Neural cell (in vitro differentiated cells): ENCODE data around the gene ERBB3. TPM values are rescaled to one million over a fixed set of nuclear protein-coding genes. Genes with fewer than 3 reads are reported as not detected.

Experiments
- H2AFZ ChIP-seq: fragments of 200-600, 300-800 bp; sonication (generic), shearing (Covaris generic); 2 replicates; pipeline ENCODE4 v1.6.0; 2014; ENCODE audit warnings: low read depth, mild to moderate bottlenecking, antibody characterized with exemption, low read length, moderate library complexity
- H3F3A ChIP-seq: fragments of 200-600 bp; shearing (Covaris generic); 2 replicates; pipeline ENCODE4 v1.6.1; 2016; ENCODE audit warnings: mild to moderate bottlenecking, moderate library complexity, mixed read lengths, antibody characterized with exemption, low read length; ENCODE audit not compliant: insufficient read depth, poor library complexity, severe bottlenecking
- H3K27ac ChIP-seq: fragments of 200-600, 300-800 bp; sonication (generic), shearing (Covaris generic); 2 replicates; pipeline ENCODE4 v1.5.1; 2014; ENCODE audit warnings: mild to moderate bottlenecking, low read length, moderate library complexity
- H3K27me3 ChIP-seq: fragments of 300-800, 200-600 bp; sonication (generic), shearing (Covaris generic); 2 replicates; pipeline ENCODE4 v1.6.0; 2014; ENCODE audit warnings: mild to moderate bottlenecking, low read depth, low read length, moderate library complexity; ENCODE audit not compliant: insufficient read depth
- H3K36me3 ChIP-seq: fragments of 300-800, 200-600 bp; sonication (generic), shearing (Covaris generic); 2 replicates; pipeline ENCODE4 v1.5.1; 2014; ENCODE audit warnings: mild to moderate bottlenecking, antibody characterized with exemption, low read length, moderate library complexity; ENCODE audit not compliant: insufficient read depth
- H3K4me2 ChIP-seq: fragments of 300-800, 200-600 bp; sonication (generic), shearing (Covaris generic); 2 replicates; pipeline ENCODE4 v1.6.0; 2014; ENCODE audit warnings: mild to moderate bottlenecking, low read length
- H3K4me3 ChIP-seq: fragments of 300-800, 200-600 bp; sonication (generic), shearing (Covaris generic); 2 replicates; pipeline ENCODE4 v1.5.1; 2014; ENCODE audit warnings: mild to moderate bottlenecking, low read length, moderate library complexity
- H3K79me2 ChIP-seq: fragments of 200-600 bp; shearing (Covaris generic); replicated peaks from 2 replicates; pipeline ENCODE4 v1.6.0; 2014; ENCODE audit warnings: mild to moderate bottlenecking, low read length, moderate library complexity; ENCODE audit not compliant: insufficient read depth
- H3K9ac ChIP-seq: fragments of 300-800, 200-600 bp; sonication (generic), shearing (Covaris generic); 2 replicates; pipeline ENCODE4 v1.6.1; 2016; ENCODE audit warnings: mild to moderate bottlenecking, low read length, mixed read lengths
- H3K9me2 ChIP-seq: fragments of 200-600 bp; shearing (Covaris generic); 2 replicates; pipeline ENCODE4 v1.6.1; 2016; ENCODE audit warnings: mild to moderate bottlenecking, low read length, mixed read lengths; ENCODE audit not compliant: insufficient read depth
- H3K9me3 ChIP-seq: fragments of 200-600, 300-800 bp; sonication (generic), shearing (Covaris generic); 2 replicates; pipeline ENCODE4 v1.6.1; 2016; ENCODE audit warnings: mild to moderate bottlenecking, mixed run types, low read length, moderate library complexity, mixed read lengths
- H4K20me1 ChIP-seq: fragments of 200-600 bp; shearing (Covaris generic); 2 replicates; pipeline ENCODE4 v1.6.1; 2016; ENCODE audit warnings: mild to moderate bottlenecking, mixed run types; ENCODE audit not compliant: insufficient read depth
- EP300 ChIP-seq: fragments of 450-650 bp; conservative IDR thresholded peaks from 2 replicates; pipeline ENCODE4 v1.6.1; 2014; ENCODE audit warnings: antibody characterized with exemption, mild to moderate bottlenecking, moderate library complexity; ENCODE audit not compliant: poor library complexity, severe bottlenecking
- EZH2 ChIP-seq: fragments of 200-600, 300-800 bp; shearing (Covaris generic), sonication (generic); IDR thresholded peaks from 2 replicates; pipeline ENCODE4 v1.6.1; 2014; ENCODE audit warnings: antibody characterized with exemption, low read length, borderline replicate concordance, mild to moderate bottlenecking; ENCODE audit not compliant: insufficient read depth, poor library complexity, severe bottlenecking
- MXI1 ChIP-seq: fragments of 450-650 bp; conservative IDR thresholded peaks from 2 replicates; pipeline ENCODE4 v1.6.1; 2014; ENCODE audit warnings: antibody characterized with exemption, mild to moderate bottlenecking; ENCODE audit not compliant: poor library complexity, severe bottlenecking
- POLR2AphosphoS5 ChIP-seq: IDR thresholded peaks from 2 replicates; pipeline ENCODE4 v1.6.1; 2012
- RAD21 ChIP-seq: fragments of 450-650 bp; conservative IDR thresholded peaks from 2 replicates; pipeline ENCODE4 v1.6.1; 2014; ENCODE audit warnings: antibody characterized with exemption, mild to moderate bottlenecking, moderate library complexity
- REST ChIP-seq: IDR thresholded peaks from 2 replicates; pipeline ENCODE4 v1.6.1; 2012; ENCODE audit warnings: borderline replicate concordance
- SMC3 ChIP-seq: fragments of 450-650 bp; conservative IDR thresholded peaks from 2 replicates; pipeline ENCODE4 v1.6.1; 2014; ENCODE audit warnings: antibody characterized with exemption, mild to moderate bottlenecking, moderate library complexity; ENCODE audit not compliant: poor library complexity
- TAF1 ChIP-seq: IDR thresholded peaks from 2 replicates; pipeline ENCODE4 v1.6.1; 2012; ENCODE audit warnings: low read depth
- polyA plus RNA-seq: library from polyadenylated mRNA; depleted of rRNA; stranded (reverse); fragments of >200 nt; gene quantifications from 2 replicates; pipeline ENCODE4 v1.2.3, GENCODE V29; 2014
- TF ChIP-seq, protein P1 (sequence below): fragments of 450-650 bp; IDR thresholded peaks from 2 replicates; pipeline ENCODE4 v1.5.1; 2014; ENCODE audit warnings: antibody characterized with exemption, mild to moderate bottlenecking, moderate library complexity; ENCODE audit not compliant: poor library complexity, severe bottlenecking

Gene ERBB3
- polyA plus RNA-seq, 1 donor from 2014 or later: 0.58 TPM

DNA sequence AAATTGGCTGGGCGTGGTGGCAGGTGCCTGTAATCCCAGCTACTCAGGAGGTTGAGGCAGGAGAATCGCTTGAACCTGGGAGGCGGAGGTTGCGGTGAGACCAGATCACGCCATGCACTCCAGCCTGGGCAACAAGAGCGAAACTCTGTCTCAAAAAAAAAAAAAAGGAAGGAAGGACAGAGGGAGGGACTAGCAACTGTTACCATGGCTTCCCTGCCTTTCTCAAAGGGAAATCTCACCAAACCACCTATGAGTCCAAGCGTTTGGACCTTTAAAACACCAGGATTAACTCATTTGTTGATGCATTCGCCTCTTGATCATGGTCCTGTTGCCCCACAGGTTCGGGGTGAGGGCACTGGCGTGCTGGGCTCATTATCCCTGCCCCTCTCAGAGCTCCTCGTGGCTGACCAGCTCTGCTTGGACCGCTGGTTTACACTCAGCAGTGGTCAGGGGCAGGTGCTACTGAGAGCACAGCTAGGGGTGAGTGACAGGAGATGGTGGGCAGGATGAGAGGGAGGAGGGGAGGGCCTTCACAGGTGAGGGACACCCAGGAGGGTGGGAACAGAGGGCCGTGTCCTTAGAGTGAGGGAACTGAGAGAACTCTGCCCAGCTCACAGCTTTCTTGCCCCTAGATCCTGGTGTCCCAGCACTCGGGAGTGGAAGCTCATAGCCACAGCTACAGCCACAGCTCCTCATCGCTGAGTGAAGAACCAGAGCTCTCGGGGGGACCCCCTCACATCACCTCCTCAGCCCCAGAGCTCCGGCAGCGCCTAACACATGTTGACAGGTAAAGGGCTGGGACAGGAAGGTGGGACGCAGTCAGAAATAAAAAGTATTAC, 62.2 kb downstream of the ERBB3 start:
- Histone ChIP-seq H3K36me3 (no peaks in the 10 kb centered on the region), H2AFZ (no peak overlapping the region)

DNA sequence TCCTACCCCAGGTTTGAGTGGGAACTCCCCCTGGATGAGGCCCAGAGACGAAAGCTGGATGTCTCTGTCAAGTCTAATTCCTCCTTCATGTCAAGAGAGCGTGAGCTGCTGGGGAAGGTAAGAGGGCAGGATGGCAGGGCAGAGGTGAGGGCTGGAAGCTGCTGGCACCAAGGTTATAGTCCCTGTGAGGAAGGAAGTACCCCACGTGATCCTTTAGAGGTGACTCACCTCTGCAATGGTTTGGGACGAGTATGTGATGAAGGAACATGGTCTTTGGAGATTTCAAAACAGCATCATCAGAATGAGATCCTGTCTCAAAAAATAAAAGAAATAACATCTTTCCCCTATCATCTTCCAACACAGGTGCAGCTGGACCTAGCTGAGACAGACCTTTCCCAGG, 63.3 kb downstream of the ERBB3 start:
- Histone ChIP-seq H3K79me2 (no peaks in the 10 kb centered on the region), H3K27ac (no peak overlapping the region), H3K9ac (no peak overlapping the region), H3K9me2 (no peaks in the 10 kb centered on the region), H3K4me3 (no peak overlapping the region), H3F3A (no peaks in the 10 kb centered on the region), H4K20me1 (no peaks in the 10 kb centered on the region), H3K36me3 (no peaks in the 10 kb centered on the region), H3K9me3 (no peaks in the 10 kb centered on the region), H3K27me3 (no peaks in the 10 kb centered on the region), H3K4me2 (no peak overlapping the region), H2AFZ (no peak overlapping the region)
- TF ChIP-seq, protein P1, sequence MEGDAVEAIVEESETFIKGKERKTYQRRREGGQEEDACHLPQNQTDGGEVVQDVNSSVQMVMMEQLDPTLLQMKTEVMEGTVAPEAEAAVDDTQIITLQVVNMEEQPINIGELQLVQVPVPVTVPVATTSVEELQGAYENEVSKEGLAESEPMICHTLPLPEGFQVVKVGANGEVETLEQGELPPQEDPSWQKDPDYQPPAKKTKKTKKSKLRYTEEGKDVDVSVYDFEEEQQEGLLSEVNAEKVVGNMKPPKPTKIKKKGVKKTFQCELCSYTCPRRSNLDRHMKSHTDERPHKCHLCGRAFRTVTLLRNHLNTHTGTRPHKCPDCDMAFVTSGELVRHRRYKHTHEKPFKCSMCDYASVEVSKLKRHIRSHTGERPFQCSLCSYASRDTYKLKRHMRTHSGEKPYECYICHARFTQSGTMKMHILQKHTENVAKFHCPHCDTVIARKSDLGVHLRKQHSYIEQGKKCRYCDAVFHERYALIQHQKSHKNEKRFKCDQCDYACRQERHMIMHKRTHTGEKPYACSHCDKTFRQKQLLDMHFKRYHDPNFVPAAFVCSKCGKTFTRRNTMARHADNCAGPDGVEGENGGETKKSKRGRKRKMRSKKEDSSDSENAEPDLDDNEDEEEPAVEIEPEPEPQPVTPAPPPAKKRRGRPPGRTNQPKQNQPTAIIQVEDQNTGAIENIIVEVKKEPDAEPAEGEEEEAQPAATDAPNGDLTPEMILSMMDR: no peak
- TF ChIP-seq EZH2 (no peak), MXI1 (no peak), POLR2AphosphoS5 (no peak), TAF1 (no peak), REST (no peak)

More for the DNA sequence above, 62.2 kb downstream of the ERBB3 start:
- Histone ChIP-seq H3K27ac (no peak overlapping the region), H3K9me3 (no peaks in the 10 kb centered on the region), H3K9me2 (no peaks in the 10 kb centered on the region), H3K4me3 (no peak overlapping the region), H3K9ac (no peak overlapping the region), H3K79me2 (no peaks in the 10 kb centered on the region), H3F3A (no peaks in the 10 kb centered on the region), H3K27me3 (no peaks in the 10 kb centered on the region), H4K20me1 (no peaks in the 10 kb centered on the region), H3K4me2 (no peak overlapping the region)
- no peak for TF ChIP-seq SMC3
- TF ChIP-seq POLR2AphosphoS5: no peak
- TF ChIP-seq, protein P1: no peak
- no peak for TF ChIP-seq EZH2
- no peak for TF ChIP-seq RAD21
- TF ChIP-seq MXI1: no peak
- no peak for TF ChIP-seq EP300
- no peak for TF ChIP-seq TAF1
- TF ChIP-seq REST: no peak
